Measurements from ENCODE around the gene RBFOX2.

Gene RBFOX2

GRCh38 chr22:35735542-35735941 is 293.1 kb downstream of the RBFOX2 start:
- H3K4me3 ChIP-seq (ENCODE audit: low read length), result no peak overlapping the region
- DNase-seq (ENCODE audit: low read depth), result no peak
- no peak for TF ChIP-seq CTCF (conservative IDR thresholded peaks at IDR 0.05; ENCODE audit: low read depth, low read length)

DNA sequence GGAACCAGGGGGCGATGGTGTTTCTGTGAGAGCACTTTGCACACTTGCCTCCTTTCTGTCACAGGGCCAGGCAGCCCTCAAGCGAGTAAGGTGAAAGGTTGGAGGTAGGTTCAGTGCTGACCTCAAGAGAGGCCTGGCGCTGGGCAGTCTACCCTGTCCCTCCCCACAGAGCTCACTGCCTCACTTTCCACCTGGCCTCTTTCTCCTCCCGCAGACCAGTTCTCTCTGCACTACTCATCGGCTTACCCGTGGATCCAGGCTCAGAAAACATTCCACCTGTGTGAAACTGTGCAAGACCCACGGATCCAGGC is 294.2 kb downstream of the RBFOX2 start:
- no peak for TF ChIP-seq CTCF (conservative IDR thresholded peaks at IDR 0.05; ENCODE audit: low read depth, low read length)
- DNase-seq (ENCODE audit: low read depth), result no peak
- H3K4me3 ChIP-seq (ENCODE audit: low read length), result no peak overlapping the region

DNA sequence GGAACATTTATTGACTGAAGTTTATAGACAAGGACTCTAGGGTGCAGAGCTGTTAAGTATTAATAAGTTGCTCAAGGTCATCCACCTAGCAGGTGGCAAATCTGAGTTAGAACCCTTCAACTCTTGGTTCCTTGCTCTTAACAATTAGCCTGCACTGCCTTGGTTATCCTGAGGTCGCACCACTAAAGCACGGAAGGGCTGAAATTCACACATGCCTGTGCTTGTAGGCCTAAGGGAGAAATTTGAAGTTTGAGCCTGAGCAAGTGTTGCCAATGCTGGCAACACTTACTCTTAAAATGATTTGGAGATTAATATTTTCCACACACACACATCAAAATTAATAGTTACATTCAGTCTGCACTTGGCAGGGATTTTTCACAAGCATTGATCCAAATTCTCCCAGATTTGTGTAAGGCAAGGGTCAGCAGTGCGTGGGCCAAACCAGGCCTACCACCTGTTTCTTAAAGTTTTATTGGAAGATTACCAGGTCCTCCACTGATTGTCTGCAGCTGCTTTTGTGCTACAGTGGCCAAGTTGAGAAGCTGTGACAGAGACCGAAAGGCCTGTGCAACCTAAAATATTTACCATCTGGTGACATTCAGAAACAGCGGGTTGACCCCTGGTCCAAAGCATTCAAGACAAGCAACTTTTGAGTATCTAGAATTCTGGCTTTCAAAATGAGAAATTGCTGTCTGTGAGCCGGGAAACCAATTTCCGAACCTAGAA is 294.7 kb downstream of the RBFOX2 start:
- no peak for TF ChIP-seq CTCF (conservative IDR thresholded peaks at IDR 0.05; ENCODE audit: low read depth, low read length)
- no peak overlapping the region for H3K4me3 ChIP-seq (ENCODE audit: low read length)
- no peak for DNase-seq (ENCODE audit: low read depth)

GRCh38 chr22:35733036-35733435 is 295.6 kb downstream of the RBFOX2 start:
- no peak for TF ChIP-seq CTCF (conservative IDR thresholded peaks at IDR 0.05; ENCODE audit: low read depth, low read length)
- DNase-seq (ENCODE audit: low read depth), result no peak
- no peak overlapping the region for H3K4me3 ChIP-seq (ENCODE audit: low read length)

DNA sequence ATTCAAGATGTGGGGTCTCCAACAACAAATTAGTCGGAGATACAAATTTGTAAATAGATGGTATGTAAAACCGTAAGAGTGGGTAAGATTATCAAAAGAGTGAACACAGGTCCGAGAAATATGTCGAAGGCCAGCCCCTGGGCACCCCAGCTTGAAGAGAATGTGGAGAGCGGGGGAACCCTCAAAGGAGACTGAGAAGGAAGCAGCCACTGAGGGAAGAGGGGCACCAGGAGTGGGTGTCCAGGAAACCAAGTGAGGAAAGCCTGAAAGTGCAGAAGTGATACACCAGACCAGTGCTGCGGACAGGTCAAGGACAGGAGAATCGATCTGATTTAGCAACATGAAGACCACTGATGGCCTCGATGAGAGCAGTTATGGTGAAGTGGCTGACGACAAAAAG is 296.5 kb downstream of the RBFOX2 start:
- no peak for TF ChIP-seq CTCF (conservative IDR thresholded peaks at IDR 0.05; ENCODE audit: low read depth, low read length)
- DNase-seq (ENCODE audit: low read depth), result no peak

DNA sequence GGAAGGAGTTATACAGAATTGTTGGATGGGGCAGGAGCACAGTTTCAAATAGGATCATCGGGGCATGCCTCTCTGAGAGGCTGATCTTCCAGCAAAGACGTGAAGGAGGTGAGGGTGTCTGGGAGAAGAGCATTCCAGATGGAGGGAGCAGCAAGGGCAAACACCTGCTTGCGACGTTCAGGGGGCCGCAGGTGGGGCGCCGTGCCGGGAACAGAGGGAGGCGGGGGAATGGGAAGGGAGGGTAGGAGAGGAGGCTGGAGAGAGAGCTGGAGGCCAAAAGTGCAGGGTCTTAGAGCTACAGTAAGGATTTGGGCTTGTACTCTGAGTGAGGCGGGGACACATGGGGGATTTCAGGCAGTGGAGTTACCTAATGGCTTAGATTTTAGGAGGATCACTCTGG is 297.3 kb downstream of the RBFOX2 start:
- no peak for DNase-seq (ENCODE audit: low read depth)

More for the DNA sequence above, 296.5 kb downstream of the RBFOX2 start:
- H3K4me3 ChIP-seq (ENCODE audit: low read length), result no peak overlapping the region

More for the DNA sequence above, 297.3 kb downstream of the RBFOX2 start:
- H3K4me3 ChIP-seq (ENCODE audit: low read length), result no peak overlapping the region
- TF ChIP-seq CTCF (conservative IDR thresholded peaks at IDR 0.05; ENCODE audit: low read depth, low read length), result no peak

Measured in retinal pigment epithelial cell (primary cell).